HCT116 (cell line): Measurements from ENCODE around the gene FARP1. TPM values are rescaled to one million over a fixed set of nuclear protein-coding genes. Genes with fewer than 3 reads are reported as not detected.

Experiments
- ATAC-seq: fragments of 200-7000 bp; cut with Tn5 transposase; 2 replicates; pipeline ENCODE4 v1.9.1; 2020; ENCODE audit warnings: mild to moderate bottlenecking, moderate library complexity
- BruUV-seq: library from RNA; stranded (reverse); fragments of 400-500 nt; replicated peaks from 2 replicates; lab custom pipeline; 2021; lab: Mats Ljungman, UMichigan
- CTCF ChIA-PET: fragments of 300-600 bp; sonication (Branson Sonifier 250); formaldehyde crosslinking; loops from one replicate; lab custom pipeline; 2021; ENCODE audit warnings: antibody characterized with exemption; lab: Charles Lee
- POLR2A ChIA-PET: fragments of 300-600, 350-600 bp; sonication (Branson Sonifier 250); formaldehyde crosslinking; loops from one replicate; lab custom pipeline; 2021; ENCODE audit warnings: antibody characterized with exemption; lab: Charles Lee
- RAD21 ChIA-PET, 2 experiments: fragments of 300-600 bp; sonication (Branson Sonifier 250); formaldehyde crosslinking; loops; one replicate each; lab custom pipeline; 2023; ENCODE audit warnings: low total read pairs in 2 of 2; ENCODE audit not compliant: uncharacterized antibody in 2 of 2, unreplicated experiment in 2 of 2, low non-redundant PET in 1 of 2; lab: Charles Lee
- DNase-seq: peaks from one replicate; pipeline ENCODE4 v3.0.0-alpha.2; 2010; ENCODE audit warnings: low read depth, low spot score
- H2AFZ ChIP-seq: fragments of 200-600 bp; shearing (Covaris generic), sonication (generic); 2 replicates; pipeline ENCODE4 v1.6.1; 2017; ENCODE audit warnings: low read depth, mixed run types, mixed read lengths, antibody characterized with exemption, low read length; ENCODE audit not compliant: poor library complexity, severe bottlenecking
- H3K27ac ChIP-seq: 2 replicates; pipeline ENCODE4 v1.5.1; 2012; ENCODE audit warnings: low read depth, low read length
- H3K27me3 ChIP-seq: fragments of 200-600 bp; sonication (generic); 2 replicates; pipeline ENCODE4 v1.6.1; 2016; ENCODE audit warnings: mixed run types, low read length, mixed read lengths; ENCODE audit not compliant: insufficient read depth
- H3K36me3 ChIP-seq, 2 experiments: fragments of 200-500 bp in 1 of 2; fragments of 200-600 bp in 1 of 2; sonication (Bioruptor generic) in 1 of 2; sonication (generic) in 1 of 2; 2 replicates each; pipeline versions ENCODE4 v1.5.1 to v1.6.1; 2014 to 2016; ENCODE audit warnings: low read length in 2 of 2, inconsistent platforms in 1 of 2, mixed read lengths in 1 of 2, mixed run types in 1 of 2; ENCODE audit not compliant: insufficient read depth in 2 of 2, control insufficient read depth in 1 of 2
- H3K4me1 ChIP-seq, 2 experiments: fragments of 200-600 bp in 1 of 2; sonication (generic) in 1 of 2; 2 replicates each; pipeline versions ENCODE4 v1.5.1 to v1.6.1; 2012 to 2017; ENCODE audit warnings: low read length in 2 of 2, inconsistent platforms in 1 of 2, mild to moderate bottlenecking in 1 of 2, mixed read lengths in 1 of 2, mixed run types in 1 of 2, moderate library complexity in 1 of 2; ENCODE audit not compliant: insufficient read depth in 2 of 2, control insufficient read depth in 1 of 2
- H3K4me2 ChIP-seq: fragments of 200-600 bp; sonication (generic); 2 replicates; pipeline ENCODE4 v1.6.1; 2017; ENCODE audit warnings: mixed run types, low read length, mixed read lengths
- H3K4me3 ChIP-seq, 2 experiments: fragments of 200-600 bp in 1 of 2; sonication (generic) in 1 of 2; replicated peaks in 1 of 2; 2 replicates each; pipeline ENCODE4 v1.5.1; 2011 to 2016; ENCODE audit warnings: low read length in 2 of 2, control low read depth in 1 of 2, low read depth in 1 of 2, mild to moderate bottlenecking in 1 of 2, mixed read lengths in 1 of 2, mixed run types in 1 of 2
- H3K79me2 ChIP-seq: fragments of 200-600 bp; sonication (generic); 2 replicates; pipeline ENCODE4 v1.6.1; 2017; ENCODE audit warnings: mild to moderate bottlenecking, mixed run types, low read length, moderate library complexity, mixed read lengths; ENCODE audit not compliant: insufficient read depth
- H3K9ac ChIP-seq: fragments of 200-600 bp; sonication (generic); 2 replicates; pipeline ENCODE4 v1.6.1; 2016; ENCODE audit warnings: low read length, mixed read lengths
- H3K9me2 ChIP-seq: fragments of 200-600 bp; sonication (generic), shearing (Covaris generic); 2 replicates; pipeline ENCODE4 v1.6.1; 2017; ENCODE audit warnings: mixed run types, mild to moderate bottlenecking, moderate library complexity; ENCODE audit not compliant: insufficient read depth
- H3K9me3 ChIP-seq, 2 experiments: fragments of 200-500 bp in 1 of 2; fragments of 200-600 bp in 1 of 2; sonication (Bioruptor generic) in 1 of 2; sonication (generic) in 1 of 2; 2 replicates each; pipeline ENCODE4 v1.6.1; 2014 to 2017; ENCODE audit warnings: low read length in 2 of 2, mixed read lengths in 2 of 2, inconsistent platforms in 1 of 2, low read depth in 1 of 2, mild to moderate bottlenecking in 1 of 2, mixed run types in 1 of 2, moderate library complexity in 1 of 2; ENCODE audit not compliant: control insufficient read depth in 1 of 2, insufficient read depth in 1 of 2
- H4K20me1 ChIP-seq: fragments of 200-600 bp; sonication (generic), shearing (Covaris generic); 2 replicates; pipeline ENCODE4 v1.6.1; 2017; ENCODE audit warnings: mixed run types, mild to moderate bottlenecking, moderate library complexity; ENCODE audit not compliant: insufficient read depth
- CBX3 ChIP-seq: IDR thresholded peaks from 2 replicates; pipeline ENCODE4 v1.6.1; 2012; ENCODE audit warnings: low read depth
- CTCF ChIP-seq, 3 experiments: fragments of 200-600 bp in 1 of 3; sonication (generic) in 1 of 3; IDR thresholded peaks in 2 of 3; conservative IDR thresholded peaks in 1 of 3; 2 replicates each; pipeline ENCODE4 v1.5.1; 2012 to 2017; ENCODE audit warnings: low read depth in 2 of 3, low read length in 2 of 3, antibody characterized with exemption in 1 of 3, borderline replicate concordance in 1 of 3, control low read depth in 1 of 3, mild to moderate bottlenecking in 1 of 3, mixed read lengths in 1 of 3, mixed run types in 1 of 3, moderate library complexity in 1 of 3; ENCODE audit not compliant: insufficient read depth in 1 of 3
- ELF1 ChIP-seq: IDR thresholded peaks from 2 replicates; pipeline ENCODE4 v1.6.1; 2012; ENCODE audit warnings: low read depth, borderline replicate concordance
- EZH2 ChIP-seq: fragments of 200-600 bp; sonication (generic); IDR thresholded peaks from 2 replicates; pipeline ENCODE4 v1.6.1; 2017; ENCODE audit warnings: antibody characterized with exemption, mixed run types
- POLR2AphosphoS5 ChIP-seq: IDR thresholded peaks from 2 replicates; pipeline ENCODE4 v1.6.1; 2011; ENCODE audit warnings: mild to moderate bottlenecking, low read depth, low read length, moderate library complexity
- SIN3A ChIP-seq: IDR thresholded peaks from 2 replicates; pipeline ENCODE4 v1.6.1; 2012; ENCODE audit warnings: low read depth
- SRF ChIP-seq: IDR thresholded peaks from 2 replicates; pipeline ENCODE4 v1.6.1; 2012; ENCODE audit warnings: low read depth
- ZNF274 ChIP-seq: fragments of 200-500 bp; sonication (Bioruptor generic); IDR thresholded peaks from 2 replicates; pipeline ENCODE4 v1.6.1; 2014; ENCODE audit warnings: mild to moderate bottlenecking, low read depth, low read length, inconsistent platforms
- intact Hi-C: fragments of 100-400 bp; cut with micrococcal nuclease; formaldehyde crosslinking; loops from 2 replicates; pipeline ENCODE4 v1.10.0; 2022
- total RNA-seq: library from RNA; stranded (reverse); gene quantifications from one replicate; pipeline ENCODE4 v1.2.1, GENCODE V29; 2021; ENCODE audit not compliant: unreplicated experiment
- TF ChIP-seq, protein P1 (sequence below): IDR thresholded peaks from 2 replicates; pipeline ENCODE4 v1.6.1; 2011; ENCODE audit warnings: mild to moderate bottlenecking, low read length, moderate library complexity; ENCODE audit not compliant: insufficient replicate concordance; ENCODE audit errors: extremely low read depth

Gene FARP1
- total RNA-seq, 1 experiment from 2014 or later, result 30.5 TPM

- H3K4me3 ChIP-seq, result no peak overlapping the region
- H2AFZ ChIP-seq, result no peak overlapping the region
- H3K9ac ChIP-seq, result no peak overlapping the region
- POLR2A ChIA-PET, result no interaction called here
- H3K27ac ChIP-seq, result no peak overlapping the region
- DNase-seq, result no peak
- RAD21 ChIA-PET, result no interaction called here
- CTCF ChIA-PET, result no interaction called here
- H3K27me3 ChIP-seq, result no peaks in the 10 kb centered on the region
- H3K9me3 ChIP-seq, result no peaks in the 10 kb centered on the region
- TF ChIP-seq SRF (no peak), EZH2 (no peak), ZNF274 (no peak), SIN3A (no peak), ELF1 (no peak), POLR2AphosphoS5 (no peak)
- TF ChIP-seq, protein P1, sequence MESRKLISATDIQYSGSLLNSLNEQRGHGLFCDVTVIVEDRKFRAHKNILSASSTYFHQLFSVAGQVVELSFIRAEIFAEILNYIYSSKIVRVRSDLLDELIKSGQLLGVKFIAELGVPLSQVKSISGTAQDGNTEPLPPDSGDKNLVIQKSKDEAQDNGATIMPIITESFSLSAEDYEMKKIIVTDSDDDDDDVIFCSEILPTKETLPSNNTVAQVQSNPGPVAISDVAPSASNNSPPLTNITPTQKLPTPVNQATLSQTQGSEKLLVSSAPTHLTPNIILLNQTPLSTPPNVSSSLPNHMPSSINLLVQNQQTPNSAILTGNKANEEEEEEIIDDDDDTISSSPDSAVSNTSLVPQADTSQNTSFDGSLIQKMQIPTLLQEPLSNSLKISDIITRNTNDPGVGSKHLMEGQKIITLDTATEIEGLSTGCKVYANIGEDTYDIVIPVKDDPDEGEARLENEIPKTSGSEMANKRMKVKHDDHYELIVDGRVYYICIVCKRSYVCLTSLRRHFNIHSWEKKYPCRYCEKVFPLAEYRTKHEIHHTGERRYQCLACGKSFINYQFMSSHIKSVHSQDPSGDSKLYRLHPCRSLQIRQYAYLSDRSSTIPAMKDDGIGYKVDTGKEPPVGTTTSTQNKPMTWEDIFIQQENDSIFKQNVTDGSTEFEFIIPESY, result no peak
- H3K79me2 ChIP-seq, result no peaks in the 10 kb centered on the region; the same call in 1 of the 2 replicates
- H3K4me2 ChIP-seq, result no peak overlapping the region
- no peaks in the 10 kb centered on the region for H3K9me2 ChIP-seq
- no peak for ATAC-seq
- BruUV-seq, result no TSS peak
- H3K36me3 ChIP-seq, result no peaks in the 10 kb centered on the region
- no peaks in the 10 kb centered on the region for H4K20me1 ChIP-seq
- H3K4me1 ChIP-seq, result peaks cover 4 to 5% of the 10 kb centered on the region in 2 experiments; a peak in 3 of 4 replicates
- intact Hi-C loops, result no loop called here
Observed at GRCh38 chr13:98158172-98158899, 15.4 kb downstream of the FARP1 start.

DNA sequence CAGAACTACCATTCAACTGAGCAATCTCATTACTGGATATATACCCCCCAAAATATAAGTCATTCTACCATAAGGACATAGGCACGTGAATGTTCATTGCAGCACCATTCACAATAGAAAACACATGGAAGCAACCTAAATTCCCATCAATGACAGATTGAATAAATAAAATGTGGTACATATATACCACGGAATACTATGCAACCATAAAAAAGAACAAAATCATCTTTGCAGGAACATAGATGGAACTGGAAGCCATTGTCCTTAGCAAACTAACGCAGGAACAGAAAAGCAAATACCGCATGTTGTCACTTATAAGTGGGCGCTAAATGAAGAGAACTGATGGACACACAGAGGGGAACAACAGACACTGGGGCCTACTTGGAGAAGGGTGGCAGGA, 20.0 kb downstream of the FARP1 start:
- ATAC-seq (no peak), DNase-seq (no peak)
- H3K27ac ChIP-seq, result no peak overlapping the region
- no peaks in the 10 kb centered on the region for H3K9me2 ChIP-seq
- TF ChIP-seq EZH2, result no peak
- no peak for TF ChIP-seq CTCF (IDR thresholded peaks at IDR 0.05 in 2 of 3, conservative IDR thresholded peaks at IDR 0.05 in 1 of 3; ENCODE audit: borderline replicate concordance in 1 of 3, insufficient read depth in 1 of 3, low read depth in 2 of 3, low read length in 2 of 3)
- TF ChIP-seq CBX3, result no peak
- CTCF ChIA-PET, result no interaction called here
- RAD21 ChIA-PET, result no interaction called here
- H2AFZ ChIP-seq, result no peak overlapping the region
- BruUV-seq, result no TSS peak
- no peaks in the 10 kb centered on the region for H3K79me2 ChIP-seq
- H3K4me1 ChIP-seq, result peaks cover 0 to 7% of the 10 kb centered on the region in 2 experiments; a peak in 1 of 4 replicates
- no peak overlapping the region for H3K9ac ChIP-seq
- H3K9me3 ChIP-seq, result no peaks in the 10 kb centered on the region
- H3K36me3 ChIP-seq, result no peaks in the 10 kb centered on the region
- POLR2A ChIA-PET, result no interaction called here
- no peaks in the 10 kb centered on the region for H3K27me3 ChIP-seq
- intact Hi-C loops, result no loop called here
- no peak overlapping the region for H3K4me3 ChIP-seq
- no peaks in the 10 kb centered on the region for H4K20me1 ChIP-seq
- H3K4me2 ChIP-seq, result no peak overlapping the region
